Cardiac muscle cell (in vitro differentiated cells and primary cell): ENCODE results near the gene INPP5A. TPM values are rescaled to one million over a fixed set of nuclear protein-coding genes. Genes with fewer than 3 reads are reported as not detected.
A peak's percentile ranks its signal among the peaks of the same experiment; 100 is the strongest.

Source experiments
- DNase-seq, 2 donors: peaks; one replicate each; pipeline versions ENCODE4 v3.0.0 to v3.0.0-alpha.2; 2010 to 2017; ENCODE audit warnings: low read depth in 1 of 2, low spot score in 1 of 2
- H3K27ac ChIP-seq: fragments of 200-600 bp; sonication (generic); 2 replicates; pipeline ENCODE4 v1.5.1; 2016
- H3K27me3 ChIP-seq: fragments of 200-600 bp; sonication (generic); 2 replicates; pipeline ENCODE4 v1.6.0; 2016; ENCODE audit warnings: control low read depth
- H3K36me3 ChIP-seq: fragments of 200-600 bp; sonication (generic); 2 replicates; pipeline ENCODE4 v1.5.1; 2016; ENCODE audit warnings: control low read depth
- H3K4me1 ChIP-seq: fragments of 200-600 bp; sonication (generic); 2 replicates; pipeline ENCODE4 v1.8.1; 2017; ENCODE audit warnings: low read depth, mild to moderate bottlenecking, mixed run types
- H3K4me3 ChIP-seq: fragments of 200-600 bp; sonication (generic); 2 replicates; pipeline ENCODE4 v1.5.1; 2016; ENCODE audit warnings: mild to moderate bottlenecking
- H3K9me3 ChIP-seq: fragments of 200-600 bp; sonication (generic); 2 replicates; pipeline ENCODE4 v1.5.1; 2017; ENCODE audit warnings: low read depth, mild to moderate bottlenecking, control low read depth
- polyA plus RNA-seq: library from polyadenylated mRNA; unstranded; fragments of >200 nt; fragmentation: Nextera tagmentation; extraction: Ambion mirVana; gene quantifications from 2 replicates; pipeline ENCODE4 v1.2.1, GENCODE V29; 2016
- total RNA-seq: library from RNA; depleted of rRNA; stranded (reverse); fragments of >200 nt; gene quantifications from 2 replicates; pipeline ENCODE4 v1.2.3, GENCODE V29; 2016
- TF ChIP-seq, protein P1 (sequence below): IDR thresholded peaks from 2 replicates; pipeline ENCODE4 v1.5.1; 2012; ENCODE audit warnings: low read depth, mild to moderate bottlenecking, low read length

The INPP5A gene
- total and polyA plus RNA-seq, 2 experiments from 2014 or later = 87.0 to 90.4 TPM

DNA sequence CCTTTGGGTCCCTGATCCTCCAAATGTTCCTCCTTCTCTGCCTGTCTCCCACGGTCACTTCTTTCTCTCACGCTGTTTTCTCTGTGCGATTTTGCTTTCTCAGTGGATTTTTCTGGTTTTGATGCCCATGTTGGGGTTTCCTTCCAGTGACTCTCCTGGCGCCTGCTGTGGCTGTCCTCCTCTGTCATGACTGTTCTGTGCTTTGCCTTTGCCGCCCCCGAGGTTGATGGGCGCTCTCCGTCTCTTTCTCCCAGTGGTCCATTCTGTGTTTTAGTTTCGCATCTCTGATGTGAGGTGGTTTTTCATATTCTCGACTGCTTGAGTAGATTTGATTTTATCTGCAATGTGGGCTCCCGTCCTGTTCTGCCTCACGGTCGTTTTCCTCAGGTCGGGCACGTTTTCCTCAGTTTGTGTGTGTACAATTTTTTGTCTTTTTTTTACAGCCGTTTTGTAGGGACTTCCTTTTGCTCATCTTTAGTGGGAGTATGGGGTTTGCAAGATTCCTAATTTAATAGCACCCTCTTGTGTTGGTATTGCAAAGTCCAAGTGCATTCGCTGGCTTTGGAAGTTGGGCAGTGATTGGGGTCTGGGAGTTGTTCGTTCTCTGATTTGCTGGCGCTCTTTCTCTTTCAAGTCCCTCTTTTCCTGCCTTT, 100.0 kb downstream of the INPP5A start:
- Histone ChIP-seq H3K9me3 (no peaks in the 10 kb centered on the region), H3K4me3 (no peak overlapping the region), H3K27ac (no peak overlapping the region), H3K36me3 (no peaks in the 10 kb centered on the region), H3K27me3 (no peaks in the 10 kb centered on the region), H3K4me1 (peaks cover 18% of the 10 kb centered on the region)
- TF ChIP-seq, protein P1, sequence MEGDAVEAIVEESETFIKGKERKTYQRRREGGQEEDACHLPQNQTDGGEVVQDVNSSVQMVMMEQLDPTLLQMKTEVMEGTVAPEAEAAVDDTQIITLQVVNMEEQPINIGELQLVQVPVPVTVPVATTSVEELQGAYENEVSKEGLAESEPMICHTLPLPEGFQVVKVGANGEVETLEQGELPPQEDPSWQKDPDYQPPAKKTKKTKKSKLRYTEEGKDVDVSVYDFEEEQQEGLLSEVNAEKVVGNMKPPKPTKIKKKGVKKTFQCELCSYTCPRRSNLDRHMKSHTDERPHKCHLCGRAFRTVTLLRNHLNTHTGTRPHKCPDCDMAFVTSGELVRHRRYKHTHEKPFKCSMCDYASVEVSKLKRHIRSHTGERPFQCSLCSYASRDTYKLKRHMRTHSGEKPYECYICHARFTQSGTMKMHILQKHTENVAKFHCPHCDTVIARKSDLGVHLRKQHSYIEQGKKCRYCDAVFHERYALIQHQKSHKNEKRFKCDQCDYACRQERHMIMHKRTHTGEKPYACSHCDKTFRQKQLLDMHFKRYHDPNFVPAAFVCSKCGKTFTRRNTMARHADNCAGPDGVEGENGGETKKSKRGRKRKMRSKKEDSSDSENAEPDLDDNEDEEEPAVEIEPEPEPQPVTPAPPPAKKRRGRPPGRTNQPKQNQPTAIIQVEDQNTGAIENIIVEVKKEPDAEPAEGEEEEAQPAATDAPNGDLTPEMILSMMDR = peak; percentile 75
- DNase-seq = peak; percentile 74 to 78

DNA sequence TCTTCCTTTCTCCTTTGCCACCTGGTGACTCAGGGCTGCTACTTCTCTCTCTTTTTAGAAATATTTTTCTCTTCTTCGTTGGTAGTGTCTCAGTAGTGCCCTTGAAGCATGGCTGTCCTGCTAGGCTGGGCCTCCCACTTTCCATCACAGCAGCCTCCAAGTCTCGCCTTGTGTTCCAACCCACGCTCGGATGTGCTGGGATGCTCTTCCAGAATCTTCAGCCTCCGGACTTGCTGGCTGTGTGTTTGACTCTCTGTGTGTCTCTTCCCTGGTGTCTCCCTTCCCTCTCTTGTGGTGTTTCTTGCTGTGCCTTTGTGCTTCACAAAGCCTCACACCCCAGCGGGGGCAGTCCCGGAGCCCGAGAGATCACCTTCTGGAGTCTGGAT, 100.5 kb downstream of the INPP5A start:
- H3K9me3 ChIP-seq = no peaks in the 10 kb centered on the region
- no peak overlapping the region for H3K27ac ChIP-seq
- no peak for DNase-seq
- H3K4me3 ChIP-seq = no peak overlapping the region
- peaks cover 13% of the 10 kb centered on the region for H3K4me1 ChIP-seq
- no peaks in the 10 kb centered on the region for H3K36me3 ChIP-seq
- TF ChIP-seq, protein P1 = no peak
- no peaks in the 10 kb centered on the region for H3K27me3 ChIP-seq

DNA sequence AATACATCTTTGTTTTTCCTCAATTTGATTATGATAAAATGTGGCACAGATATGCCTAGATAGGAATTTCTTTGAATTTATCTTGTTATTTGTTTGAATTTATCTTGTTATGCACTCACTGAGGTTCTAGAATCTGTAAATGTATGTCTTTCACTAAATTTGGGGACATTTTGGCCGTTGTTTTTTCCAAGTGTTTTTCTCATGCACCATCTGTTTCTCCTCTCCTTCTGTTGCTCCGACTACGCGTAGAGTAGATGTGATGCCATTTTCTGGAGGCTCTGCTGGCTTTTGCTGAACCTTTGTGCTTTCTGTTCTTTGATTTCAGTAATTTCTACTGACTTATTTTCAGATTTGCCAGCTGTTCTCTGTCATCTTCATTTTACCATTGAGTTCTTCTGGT, 101.9 kb downstream of the INPP5A start:
- no peaks in the 10 kb centered on the region for H3K27me3 ChIP-seq
- H3K4me1 ChIP-seq = peaks cover 5% of the 10 kb centered on the region
- H3K4me3 ChIP-seq = no peak overlapping the region
- H3K36me3 ChIP-seq = no peaks in the 10 kb centered on the region
- DNase-seq = no peak
- TF ChIP-seq, protein P1 = no peak
- no peaks in the 10 kb centered on the region for H3K9me3 ChIP-seq
- H3K27ac ChIP-seq = no peak overlapping the region

DNA sequence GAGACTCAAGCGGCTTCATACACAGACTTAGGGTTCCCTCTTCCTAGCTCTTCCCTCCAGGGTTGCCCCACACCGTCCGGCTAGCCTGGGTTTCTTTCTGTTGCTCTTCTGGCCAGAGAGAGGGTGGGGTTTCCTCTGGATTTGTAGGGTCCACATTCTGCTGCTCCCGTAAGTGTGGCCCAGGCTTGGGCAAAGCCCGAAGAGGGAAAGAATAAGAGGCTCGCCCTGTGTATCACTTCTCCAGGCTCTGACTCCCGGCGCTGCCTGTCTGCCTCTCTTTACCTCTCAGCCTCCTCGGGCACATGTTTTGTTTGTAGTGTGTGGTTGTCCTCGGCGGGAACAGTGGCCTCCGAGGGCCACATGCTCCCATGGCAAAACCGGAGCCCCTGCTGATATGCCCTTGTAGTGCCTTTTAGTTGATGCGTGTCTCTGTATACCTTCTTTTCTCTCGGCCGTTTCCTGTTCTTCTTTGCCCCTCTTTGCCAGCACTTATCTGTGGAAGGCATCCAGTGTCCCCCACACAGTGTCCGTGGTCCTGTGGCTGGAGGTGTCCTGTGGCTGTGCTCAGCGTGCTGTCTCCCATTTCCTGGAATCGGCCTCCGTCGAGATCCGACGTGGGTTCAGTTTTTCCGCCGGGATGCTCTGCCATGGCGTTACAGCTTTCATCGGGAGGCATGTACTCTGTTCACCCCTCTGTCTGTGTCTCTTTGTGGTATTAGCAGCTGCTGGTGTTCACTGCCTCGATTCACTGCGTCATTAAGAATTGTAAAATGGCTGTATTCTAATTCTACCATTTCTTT, 102.9 kb downstream of the INPP5A start:
- Histone ChIP-seq H3K36me3 (no peaks in the 10 kb centered on the region), H3K4me1 (peaks cover 5% of the 10 kb centered on the region), H3K4me3 (no peak overlapping the region), H3K9me3 (no peaks in the 10 kb centered on the region), H3K27me3 (no peaks in the 10 kb centered on the region), H3K27ac (no peak overlapping the region)
- no peak for DNase-seq
- TF ChIP-seq, protein P1 = no peak

DNA sequence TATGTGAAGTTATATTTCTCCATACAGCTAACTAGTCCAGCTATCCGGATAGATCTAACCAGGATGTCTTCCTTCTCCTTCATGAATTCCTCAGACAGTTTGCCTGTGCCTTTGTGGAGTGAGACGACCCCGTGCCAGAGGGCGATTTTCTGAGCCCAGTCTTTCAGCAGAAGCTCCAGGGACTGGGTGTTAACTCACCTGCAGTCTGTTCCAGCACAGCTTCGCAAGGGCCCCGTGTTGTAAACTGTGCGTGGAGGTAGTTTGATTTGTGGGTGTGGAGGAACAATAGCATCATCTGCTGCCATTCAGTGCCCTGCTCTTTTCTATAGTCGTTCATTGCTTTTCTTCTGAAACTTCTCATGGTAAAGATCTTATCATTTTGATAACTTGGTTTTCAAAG, 103.8 kb downstream of the INPP5A start:
- Histone ChIP-seq H3K27ac (no peak overlapping the region), H3K4me1 (peaks cover 5% of the 10 kb centered on the region), H3K36me3 (no peaks in the 10 kb centered on the region), H3K4me3 (no peak overlapping the region), H3K27me3 (no peaks in the 10 kb centered on the region), H3K9me3 (no peaks in the 10 kb centered on the region)
- no peak for DNase-seq
- TF ChIP-seq, protein P1 = no peak
